SK-N-SH treated with all-trans-retinoic acid at 6 μM for 48 hours (cell line): Measurements from ENCODE around the gene TARBP1.

Source experiments
- ATAC-seq: fragments of 200-7000 bp; cut with Tn5 transposase; 3 replicates; pipeline ENCODE4 v1.9.1; 2020; ENCODE audit warnings: mild to moderate bottlenecking, moderate library complexity
- ARNTL ChIP-seq: fragments of 450-650 bp; formaldehyde crosslinking; IDR thresholded peaks from 2 replicates; pipeline ENCODE4 v1.5.0; 2020; ENCODE audit warnings: low read depth, mild to moderate bottlenecking, moderate library complexity, borderline replicate concordance
- BACH2 ChIP-seq: fragments of 250-450 bp; sonication (Bioruptor Pico); IDR thresholded peaks from 2 replicates; pipeline ENCODE4 v1.9.0; 2021; ENCODE audit warnings: mild to moderate bottlenecking, borderline replicate concordance
- CSDC2 ChIP-seq: fragments of 250-450 bp; sonication (Bioruptor Pico); IDR thresholded peaks from 2 replicates; pipeline ENCODE4 v1.5.0; 2020; ENCODE audit warnings: mild to moderate bottlenecking, moderate library complexity
- ESRRG ChIP-seq: fragments of 250-450 bp; sonication (Bioruptor Pico); IDR thresholded peaks from 2 replicates; pipeline ENCODE4 v1.6.1; 2021; ENCODE audit warnings: mild to moderate bottlenecking
- GLIS3 ChIP-seq: fragments of 250-450 bp; sonication (Bioruptor Pico); IDR thresholded peaks from 2 replicates; pipeline ENCODE4 v1.5.0; 2020; ENCODE audit warnings: mild to moderate bottlenecking, moderate library complexity
- ISL1 ChIP-seq: fragments of 250-450 bp; sonication (Bioruptor Pico); IDR thresholded peaks from 2 replicates; pipeline ENCODE4 v2.1.2; 2022; ENCODE audit warnings: mild to moderate bottlenecking, moderate library complexity
- OSR1 ChIP-seq: fragments of 250-450 bp; sonication (Bioruptor Pico); IDR thresholded peaks from 2 replicates; pipeline ENCODE4 v1.8.0; 2022; ENCODE audit warnings: moderate library complexity, mild to moderate bottlenecking, inconsistent platforms
- PPARA ChIP-seq: fragments of 250-450 bp; sonication (Bioruptor Pico); IDR thresholded peaks from 2 replicates; pipeline ENCODE4 v1.5.0; 2020; ENCODE audit warnings: mild to moderate bottlenecking, borderline replicate concordance
- RARB ChIP-seq: fragments of 250-450 bp; sonication (Bioruptor Pico); IDR thresholded peaks from 2 replicates; pipeline ENCODE4 v1.8.0; 2021; ENCODE audit warnings: mild to moderate bottlenecking, moderate library complexity
- SNAI2 ChIP-seq: fragments of 250-450 bp; sonication (Bioruptor Pico); IDR thresholded peaks from 2 replicates; pipeline ENCODE4 v1.5.0; 2020; ENCODE audit warnings: mild to moderate bottlenecking, moderate library complexity
- TOX ChIP-seq: fragments of 250-450 bp; sonication (Bioruptor Pico); IDR thresholded peaks from 2 replicates; pipeline ENCODE4 v1.8.0; 2021; ENCODE audit warnings: mild to moderate bottlenecking, moderate library complexity, borderline replicate concordance
- ZC3H10 ChIP-seq: fragments of 250-450 bp; sonication (Bioruptor Pico); IDR thresholded peaks from 2 replicates; pipeline ENCODE4 v1.5.1; 2021; ENCODE audit warnings: mild to moderate bottlenecking, moderate library complexity
- ZFP3 ChIP-seq: fragments of 250-450 bp; sonication (Bioruptor Pico); IDR thresholded peaks from 2 replicates; pipeline ENCODE4 v1.5.0; 2020; ENCODE audit warnings: mild to moderate bottlenecking, moderate library complexity
- ZFP30 ChIP-seq: fragments of 450-650 bp; formaldehyde crosslinking; IDR thresholded peaks from 2 replicates; pipeline ENCODE4 v1.5.0; 2022; ENCODE audit warnings: mild to moderate bottlenecking, moderate library complexity
- ZNF565 ChIP-seq: fragments of 450-650 bp; formaldehyde crosslinking; conservative IDR thresholded peaks from 2 replicates; pipeline ENCODE4 v1.5.0; 2020; ENCODE audit warnings: low read depth, mild to moderate bottlenecking, moderate library complexity
- TF ChIP-seq, protein P1 (sequence below): fragments of 250-450 bp; sonication (Bioruptor Pico); IDR thresholded peaks from 2 replicates; pipeline ENCODE4 v1.8.0; 2021; ENCODE audit warnings: low read depth, mild to moderate bottlenecking, moderate library complexity, borderline replicate concordance
- TF ChIP-seq, protein P2 (sequence below): fragments of 250-450 bp; sonication (Bioruptor Pico); IDR thresholded peaks from 2 replicates; pipeline ENCODE4 v1.8.0; 2020; ENCODE audit warnings: mild to moderate bottlenecking, moderate library complexity, borderline replicate concordance
- TF ChIP-seq, protein P3 (sequence below): fragments of 250-450 bp; sonication (Bioruptor Pico); IDR thresholded peaks from 2 replicates; pipeline ENCODE4 v1.5.1; 2020; ENCODE audit warnings: low read depth, mild to moderate bottlenecking, moderate library complexity
- TF ChIP-seq, protein P4 (sequence below): fragments of 250-450 bp; sonication (Bioruptor Pico); IDR thresholded peaks from 2 replicates; pipeline ENCODE4 v1.5.0; 2020; ENCODE audit warnings: mild to moderate bottlenecking, moderate library complexity
- TF ChIP-seq, protein P5 (sequence below): fragments of 250-450 bp; sonication (Bioruptor Pico); IDR thresholded peaks from 2 replicates; pipeline ENCODE4 v1.5.1; 2021; ENCODE audit warnings: mild to moderate bottlenecking, moderate library complexity

TARBP1 gene

DNA sequence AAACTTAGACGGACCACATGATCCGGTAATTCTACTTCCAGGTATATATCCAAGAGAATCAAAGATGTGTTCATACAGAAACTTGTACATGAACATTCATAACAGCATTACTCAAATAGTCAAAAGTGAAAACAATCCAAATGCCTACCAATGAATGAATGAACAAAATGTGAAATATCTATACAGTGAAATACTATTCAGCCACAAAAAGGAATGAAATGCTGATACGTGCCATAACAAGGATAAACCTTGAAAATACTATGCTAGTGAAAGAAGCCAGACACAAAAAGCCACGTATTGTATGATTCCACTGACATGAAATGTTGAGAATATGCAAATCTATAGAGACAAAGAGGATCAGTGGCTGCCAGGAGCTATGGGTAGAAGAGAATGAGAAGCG lies 18.3 kb downstream of the TARBP1 start:
- TF ChIP-seq OSR1 (CRISPR knock-in tag), result no peak
- TF ChIP-seq ZC3H10, result no peak
- no peak for TF ChIP-seq ZNF565
- TF ChIP-seq ARNTL (CRISPR knock-in tag), result no peak
- TF ChIP-seq, protein P1, sequence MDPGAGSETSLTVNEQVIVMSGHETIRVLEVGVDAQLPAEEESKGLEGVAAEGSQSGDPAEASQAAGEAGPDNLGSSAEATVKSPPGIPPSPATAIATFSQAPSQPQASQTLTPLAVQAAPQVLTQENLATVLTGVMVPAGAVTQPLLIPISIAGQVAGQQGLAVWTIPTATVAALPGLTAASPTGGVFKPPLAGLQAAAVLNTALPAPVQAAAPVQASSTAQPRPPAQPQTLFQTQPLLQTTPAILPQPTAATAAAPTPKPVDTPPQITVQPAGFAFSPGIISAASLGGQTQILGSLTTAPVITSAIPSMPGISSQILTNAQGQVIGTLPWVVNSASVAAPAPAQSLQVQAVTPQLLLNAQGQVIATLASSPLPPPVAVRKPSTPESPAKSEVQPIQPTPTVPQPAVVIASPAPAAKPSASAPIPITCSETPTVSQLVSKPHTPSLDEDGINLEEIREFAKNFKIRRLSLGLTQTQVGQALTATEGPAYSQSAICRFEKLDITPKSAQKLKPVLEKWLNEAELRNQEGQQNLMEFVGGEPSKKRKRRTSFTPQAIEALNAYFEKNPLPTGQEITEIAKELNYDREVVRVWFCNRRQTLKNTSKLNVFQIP (CRISPR knock-in tag), result no peak
- TF ChIP-seq, protein P2, sequence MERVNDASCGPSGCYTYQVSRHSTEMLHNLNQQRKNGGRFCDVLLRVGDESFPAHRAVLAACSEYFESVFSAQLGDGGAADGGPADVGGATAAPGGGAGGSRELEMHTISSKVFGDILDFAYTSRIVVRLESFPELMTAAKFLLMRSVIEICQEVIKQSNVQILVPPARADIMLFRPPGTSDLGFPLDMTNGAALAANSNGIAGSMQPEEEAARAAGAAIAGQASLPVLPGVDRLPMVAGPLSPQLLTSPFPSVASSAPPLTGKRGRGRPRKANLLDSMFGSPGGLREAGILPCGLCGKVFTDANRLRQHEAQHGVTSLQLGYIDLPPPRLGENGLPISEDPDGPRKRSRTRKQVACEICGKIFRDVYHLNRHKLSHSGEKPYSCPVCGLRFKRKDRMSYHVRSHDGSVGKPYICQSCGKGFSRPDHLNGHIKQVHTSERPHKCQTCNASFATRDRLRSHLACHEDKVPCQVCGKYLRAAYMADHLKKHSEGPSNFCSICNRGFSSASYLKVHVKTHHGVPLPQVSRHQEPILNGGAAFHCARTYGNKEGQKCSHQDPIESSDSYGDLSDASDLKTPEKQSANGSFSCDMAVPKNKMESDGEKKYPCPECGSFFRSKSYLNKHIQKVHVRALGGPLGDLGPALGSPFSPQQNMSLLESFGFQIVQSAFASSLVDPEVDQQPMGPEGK (CRISPR knock-in tag), result no peak
- no peak for TF ChIP-seq GLIS3 (CRISPR knock-in tag)
- TF ChIP-seq RARB (CRISPR knock-in tag), result no peak
- TF ChIP-seq, protein P3, sequence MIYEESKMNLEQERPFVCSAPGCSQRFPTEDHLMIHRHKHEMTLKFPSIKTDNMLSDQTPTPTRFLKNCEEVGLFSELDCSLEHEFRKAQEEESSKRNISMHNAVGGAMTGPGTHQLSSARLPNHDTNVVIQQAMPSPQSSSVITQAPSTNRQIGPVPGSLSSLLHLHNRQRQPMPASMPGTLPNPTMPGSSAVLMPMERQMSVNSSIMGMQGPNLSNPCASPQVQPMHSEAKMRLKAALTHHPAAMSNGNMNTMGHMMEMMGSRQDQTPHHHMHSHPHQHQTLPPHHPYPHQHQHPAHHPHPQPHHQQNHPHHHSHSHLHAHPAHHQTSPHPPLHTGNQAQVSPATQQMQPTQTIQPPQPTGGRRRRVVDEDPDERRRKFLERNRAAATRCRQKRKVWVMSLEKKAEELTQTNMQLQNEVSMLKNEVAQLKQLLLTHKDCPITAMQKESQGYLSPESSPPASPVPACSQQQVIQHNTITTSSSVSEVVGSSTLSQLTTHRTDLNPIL, result no peak
- TF ChIP-seq SNAI2 (CRISPR knock-in tag), result no peak
- TF ChIP-seq PPARA (CRISPR knock-in tag), result no peak
- ATAC-seq, result no peak

DNA sequence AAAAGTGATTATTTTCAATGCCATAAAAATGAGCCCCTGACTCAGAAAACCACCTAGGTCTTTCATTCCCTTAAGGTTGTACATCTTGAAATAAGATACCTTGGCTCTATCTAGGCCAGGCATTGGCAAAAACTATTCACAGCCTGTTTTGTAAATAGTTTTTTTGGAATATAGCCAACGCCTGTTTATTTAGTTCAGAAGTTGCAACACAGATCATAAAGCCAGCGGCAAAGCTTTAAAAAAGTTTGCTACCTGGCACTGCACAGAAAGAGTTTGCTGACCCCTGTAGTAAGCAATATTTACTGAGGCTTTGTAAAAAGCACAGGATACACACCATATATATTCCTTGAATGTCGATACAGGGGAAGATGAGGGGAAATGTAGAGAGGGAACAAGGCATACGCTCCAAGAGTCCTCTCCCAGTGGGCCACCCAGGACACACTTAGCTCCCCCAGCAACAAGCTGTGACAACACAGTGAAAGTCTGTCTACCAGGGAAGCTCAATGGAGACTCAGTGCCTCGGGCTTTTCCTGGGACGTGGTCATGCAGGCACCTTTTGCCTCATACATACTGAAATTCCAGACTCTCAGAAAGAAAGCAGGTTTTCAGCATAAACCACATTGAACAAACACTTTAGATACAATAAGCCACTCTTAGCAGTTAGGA lies 20.5 kb downstream of the TARBP1 start:
- ATAC-seq, result no peak
- TF ChIP-seq OSR1 (CRISPR knock-in tag), result no peak
- no peak for TF ChIP-seq BACH2 (CRISPR knock-in tag)
- TF ChIP-seq GLIS3 (CRISPR knock-in tag), result no peak
- TF ChIP-seq, protein P4, sequence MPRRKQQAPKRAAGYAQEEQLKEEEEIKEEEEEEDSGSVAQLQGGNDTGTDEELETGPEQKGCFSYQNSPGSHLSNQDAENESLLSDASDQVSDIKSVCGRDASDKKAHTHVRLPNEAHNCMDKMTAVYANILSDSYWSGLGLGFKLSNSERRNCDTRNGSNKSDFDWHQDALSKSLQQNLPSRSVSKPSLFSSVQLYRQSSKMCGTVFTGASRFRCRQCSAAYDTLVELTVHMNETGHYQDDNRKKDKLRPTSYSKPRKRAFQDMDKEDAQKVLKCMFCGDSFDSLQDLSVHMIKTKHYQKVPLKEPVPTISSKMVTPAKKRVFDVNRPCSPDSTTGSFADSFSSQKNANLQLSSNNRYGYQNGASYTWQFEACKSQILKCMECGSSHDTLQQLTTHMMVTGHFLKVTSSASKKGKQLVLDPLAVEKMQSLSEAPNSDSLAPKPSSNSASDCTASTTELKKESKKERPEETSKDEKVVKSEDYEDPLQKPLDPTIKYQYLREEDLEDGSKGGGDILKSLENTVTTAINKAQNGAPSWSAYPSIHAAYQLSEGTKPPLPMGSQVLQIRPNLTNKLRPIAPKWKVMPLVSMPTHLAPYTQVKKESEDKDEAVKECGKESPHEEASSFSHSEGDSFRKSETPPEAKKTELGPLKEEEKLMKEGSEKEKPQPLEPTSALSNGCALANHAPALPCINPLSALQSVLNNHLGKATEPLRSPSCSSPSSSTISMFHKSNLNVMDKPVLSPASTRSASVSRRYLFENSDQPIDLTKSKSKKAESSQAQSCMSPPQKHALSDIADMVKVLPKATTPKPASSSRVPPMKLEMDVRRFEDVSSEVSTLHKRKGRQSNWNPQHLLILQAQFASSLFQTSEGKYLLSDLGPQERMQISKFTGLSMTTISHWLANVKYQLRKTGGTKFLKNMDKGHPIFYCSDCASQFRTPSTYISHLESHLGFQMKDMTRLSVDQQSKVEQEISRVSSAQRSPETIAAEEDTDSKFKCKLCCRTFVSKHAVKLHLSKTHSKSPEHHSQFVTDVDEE (CRISPR knock-in tag), result no peak
- TF ChIP-seq, protein P1 (CRISPR knock-in tag), result no peak
- TF ChIP-seq ESRRG (CRISPR knock-in tag), result no peak
- no peak for TF ChIP-seq TOX (CRISPR knock-in tag)
- TF ChIP-seq, protein P2 (CRISPR knock-in tag), result no peak
- no peak for TF ChIP-seq ZFP3 (CRISPR knock-in tag)
- TF ChIP-seq ARNTL (CRISPR knock-in tag), result no peak
- no peak for TF ChIP-seq SNAI2 (CRISPR knock-in tag)
- TF ChIP-seq CSDC2 (CRISPR knock-in tag), result no peak
- TF ChIP-seq, protein P5, sequence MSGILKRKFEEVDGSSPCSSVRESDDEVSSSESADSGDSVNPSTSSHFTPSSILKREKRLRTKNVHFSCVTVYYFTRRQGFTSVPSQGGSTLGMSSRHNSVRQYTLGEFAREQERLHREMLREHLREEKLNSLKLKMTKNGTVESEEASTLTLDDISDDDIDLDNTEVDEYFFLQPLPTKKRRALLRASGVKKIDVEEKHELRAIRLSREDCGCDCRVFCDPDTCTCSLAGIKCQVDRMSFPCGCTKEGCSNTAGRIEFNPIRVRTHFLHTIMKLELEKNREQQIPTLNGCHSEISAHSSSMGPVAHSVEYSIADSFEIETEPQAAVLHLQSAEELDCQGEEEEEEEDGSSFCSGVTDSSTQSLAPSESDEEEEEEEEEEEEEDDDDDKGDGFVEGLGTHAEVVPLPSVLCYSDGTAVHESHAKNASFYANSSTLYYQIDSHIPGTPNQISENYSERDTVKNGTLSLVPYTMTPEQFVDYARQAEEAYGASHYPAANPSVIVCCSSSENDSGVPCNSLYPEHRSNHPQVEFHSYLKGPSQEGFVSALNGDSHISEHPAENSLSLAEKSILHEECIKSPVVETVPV (CRISPR knock-in tag), result no peak
- TF ChIP-seq, protein P3, result no peak
- TF ChIP-seq ZFP30 (CRISPR knock-in tag), result no peak
- no peak for TF ChIP-seq ISL1 (CRISPR knock-in tag)
